Measurements from ENCODE around the gene IL10RB.

The IL10RB gene

GRCh38 chr21:33334824-33335223 is 68.7 kb downstream of the IL10RB start:
- TF ChIP-seq CTCF (IDR thresholded peaks at IDR 0.05; ENCODE audit: control insufficient read depth, extremely low read depth, insufficient read depth), result no peak
- H3K4me3 ChIP-seq (ENCODE audit: low read depth, low read length), result no peak overlapping the region
- no peak for DNase-seq (ENCODE audit: low read depth)

GRCh38 chr21:33339135-33339534 is 73.0 kb downstream of the IL10RB start:
- TF ChIP-seq CTCF (IDR thresholded peaks at IDR 0.05; ENCODE audit: control insufficient read depth, extremely low read depth, insufficient read depth), result no peak
- H3K4me3 ChIP-seq (ENCODE audit: low read depth, low read length), result no peak overlapping the region
- no peak for DNase-seq (ENCODE audit: low read depth)

GRCh38 chr21:33339918-33340317 is 73.8 kb downstream of the IL10RB start:
- TF ChIP-seq CTCF (IDR thresholded peaks at IDR 0.05; ENCODE audit: control insufficient read depth, extremely low read depth, insufficient read depth), result no peak
- DNase-seq (ENCODE audit: low read depth), result no peak
- H3K4me3 ChIP-seq (ENCODE audit: low read depth, low read length), result no peak overlapping the region

- DNase-seq (ENCODE audit: low read depth), result no peak
- H3K4me3 ChIP-seq (ENCODE audit: low read depth, low read length), result no peak overlapping the region
Observed at GRCh38 chr21:33345751-33346238, 79.6 kb downstream of the IL10RB start.

More at GRCh38 chr21:33345751-33346238, 79.6 kb downstream of the IL10RB start:
- no peak for TF ChIP-seq CTCF (IDR thresholded peaks at IDR 0.05; ENCODE audit: control insufficient read depth, extremely low read depth, insufficient read depth)
